ENCODE data around the gene TRPT1. TPM values are rescaled to one million over a fixed set of nuclear protein-coding genes. Genes with fewer than 3 reads are reported as not detected.

Gene TRPT1
- total and polyA plus RNA-seq, 2 experiments from 2014 or later: 36.9 to 52.2 TPM

GRCh38 chr11:64185175-64185692, 40.8 kb downstream of the TRPT1 start:
- Histone ChIP-seq H2AFZ (peak overlapping the region; percentile 80; the same call in 1 of the 2 replicates), H3K36me3 (ENCODE audit: insufficient read depth) (peaks cover 12% of the 10 kb centered on the region), H3F3A (replicated peaks; ENCODE audit: low read depth) (peaks cover 43% of the 10 kb centered on the region), H3K4me2 (peak overlapping the region; percentile 92), H3K27ac (ENCODE audit: low read depth) (peak overlapping the region; percentile 95), H3K9me2 (ENCODE audit: insufficient read depth) (no peaks in the 10 kb centered on the region), H3K27me3 (ENCODE audit: insufficient read depth) (no peaks in the 10 kb centered on the region), H3K4me1 (ENCODE audit: insufficient read depth) (peaks cover 18% of the 10 kb centered on the region; the same call in 1 of the 2 replicates), H3K4me3 (peak overlapping the region; percentile 78), H4K20me1 (replicated peaks; ENCODE audit: insufficient read depth) (peaks cover 35% of the 10 kb centered on the region), H3K79me2 (replicated peaks; ENCODE audit: insufficient read depth) (peaks cover 23% of the 10 kb centered on the region)
- H3K4me1 Mint-ChIP-seq: peaks cover 33% of the 10 kb centered on the region
- DNase-seq (ENCODE audit: low spot score) (peak; percentile 85), ATAC-seq (peak; percentile 37)
- peaks cover 31% of the 10 kb centered on the region for H3K27me3 Mint-ChIP-seq (ENCODE audit: insufficient read depth, low read depth, poor library complexity)
- H3K27ac Mint-ChIP-seq: peak overlapping the region; percentile 99
- H3K4me3 Mint-ChIP-seq: peak overlapping the region; percentile 98; the same call in 2 of the 3 replicates
- no peaks in the 10 kb centered on the region for H3K9me3 Mint-ChIP-seq
- peaks cover 35% of the 10 kb centered on the region for H3K36me3 Mint-ChIP-seq (ENCODE audit: low read depth)
- TF ChIP-seq ETS1 (IDR thresholded peaks at IDR 0.05) (0 out of 2 replicates have a peak, but pooled peaks have one; percentile 38), REST (IDR thresholded peaks at IDR 0.05; ENCODE audit: unreplicated experiment) (no peak), POLR2AphosphoS5 (IDR thresholded peaks at IDR 0.05; ENCODE audit: low read depth) (peak; percentile 97), CREB1 (CRISPR knock-in tag; IDR thresholded peaks at IDR 0.05; ENCODE audit: low read depth) (no peak)

GRCh38 chr11:64183890-64184289, 42.1 kb downstream of the TRPT1 start:
- Mint-ChIP-seq H3K27me3 (ENCODE audit: insufficient read depth, low read depth, poor library complexity) (peaks cover 31% of the 10 kb centered on the region), H3K4me3 (peak overlapping the region; percentile 98; the same call in 2 of the 3 replicates), H3K27ac (no peak overlapping the region; the same call in 1 of the 2 replicates), H3K4me1 (peaks cover 28% of the 10 kb centered on the region), H3K9me3 (no peaks in the 10 kb centered on the region), H3K36me3 (ENCODE audit: low read depth) (peaks cover 37% of the 10 kb centered on the region)
- H4K20me1 ChIP-seq (replicated peaks; ENCODE audit: insufficient read depth): peaks cover 26% of the 10 kb centered on the region
- H3K4me2 ChIP-seq: peak overlapping the region; percentile 92; the same call in 1 of the 2 replicates
- H3F3A ChIP-seq (replicated peaks; ENCODE audit: low read depth): peaks cover 32% of the 10 kb centered on the region
- no peak overlapping the region for H2AFZ ChIP-seq
- H3K79me2 ChIP-seq (replicated peaks; ENCODE audit: insufficient read depth): peaks cover 23% of the 10 kb centered on the region
- H3K9me2 ChIP-seq (ENCODE audit: insufficient read depth): no peaks in the 10 kb centered on the region
- DNase-seq (ENCODE audit: low spot score) (no peak), ATAC-seq (no peak)
- no peak overlapping the region for H3K27ac ChIP-seq (ENCODE audit: low read depth)
- H3K27me3 ChIP-seq (ENCODE audit: insufficient read depth): no peaks in the 10 kb centered on the region
- H3K36me3 ChIP-seq (ENCODE audit: insufficient read depth): peaks cover 3% of the 10 kb centered on the region; the same call in 1 of the 2 replicates
- peaks cover 18% of the 10 kb centered on the region; the same call in 1 of the 2 replicates for H3K4me1 ChIP-seq (ENCODE audit: insufficient read depth)
- peak overlapping the region; percentile 78; the same call in 1 of the 2 replicates for H3K4me3 ChIP-seq
- no peak for TF ChIP-seq EZH2phosphoT487 (IDR thresholded peaks at IDR 0.05; ENCODE audit: unreplicated experiment)
- TF ChIP-seq ZNF462 (CRISPR knock-in tag; IDR thresholded peaks at IDR 0.05): no peak
- TF ChIP-seq ZNF331 (CRISPR knock-in tag; IDR thresholded peaks at IDR 0.05; ENCODE audit: low read depth): no peak
- TF ChIP-seq ETS1 (IDR thresholded peaks at IDR 0.05): no peak
- no peak for TF ChIP-seq NANOG (IDR thresholded peaks at IDR 0.05; ENCODE audit: borderline replicate concordance)
- TF ChIP-seq POLR2AphosphoS5 (IDR thresholded peaks at IDR 0.05; ENCODE audit: low read depth): no peak
- no peak for TF ChIP-seq CREB1 (CRISPR knock-in tag; IDR thresholded peaks at IDR 0.05; ENCODE audit: low read depth)
